Midbrain (tissue), 1 donor: Measurements from ENCODE around the gene ABCA1.

Experiments used
- DNase-seq: peaks from one replicate; lab custom pipeline; 2025; lab: John Stamatoyannopoulos, UW

Gene ABCA1

DNA sequence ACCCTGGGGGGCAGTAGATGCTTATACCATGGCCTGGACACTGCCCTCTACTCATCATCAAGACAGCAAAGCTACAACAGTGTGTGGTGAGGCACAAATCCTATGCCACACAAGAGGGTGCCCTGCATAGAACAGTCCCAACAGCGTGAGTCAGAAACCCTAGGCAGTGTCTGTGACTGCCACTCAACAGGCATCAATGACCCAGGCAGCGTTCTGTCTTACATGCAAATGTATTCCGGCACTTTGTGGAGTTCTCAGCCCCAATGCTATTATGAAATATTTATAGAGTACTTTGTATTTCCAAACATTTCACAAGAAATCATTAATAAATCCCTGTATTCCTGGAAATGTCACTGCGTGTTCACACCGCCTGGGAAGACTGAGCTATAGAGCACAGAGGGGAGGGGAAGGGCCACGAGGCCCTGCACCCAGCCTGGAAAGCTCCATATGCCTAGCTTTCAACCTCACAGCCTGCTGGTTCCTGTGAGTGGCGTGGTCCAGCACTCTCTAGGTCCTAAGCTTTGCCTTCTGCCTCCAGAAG is 86.3 kb downstream of the ABCA1 start:
- DNase-seq = no peak

DNA sequence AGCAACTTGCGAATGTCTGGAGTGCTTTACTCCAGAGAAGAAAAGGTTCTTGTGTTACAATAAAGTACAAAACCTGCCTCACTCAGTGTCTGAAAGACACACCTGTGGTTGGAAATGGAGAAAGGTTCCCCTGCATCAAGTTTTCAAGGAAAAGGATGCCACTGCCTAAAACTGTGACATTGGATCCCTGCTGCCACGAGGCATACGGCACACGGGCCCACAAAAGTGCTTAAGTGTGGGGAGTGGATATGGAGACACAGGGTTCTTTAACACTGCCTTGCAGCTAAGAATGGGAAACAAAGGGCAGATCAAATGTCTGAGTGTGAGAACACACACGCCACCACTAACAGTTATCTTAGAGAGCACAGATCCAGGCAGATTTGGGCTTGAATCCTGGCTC is 89.0 kb downstream of the ABCA1 start:
- no peak for DNase-seq

DNA sequence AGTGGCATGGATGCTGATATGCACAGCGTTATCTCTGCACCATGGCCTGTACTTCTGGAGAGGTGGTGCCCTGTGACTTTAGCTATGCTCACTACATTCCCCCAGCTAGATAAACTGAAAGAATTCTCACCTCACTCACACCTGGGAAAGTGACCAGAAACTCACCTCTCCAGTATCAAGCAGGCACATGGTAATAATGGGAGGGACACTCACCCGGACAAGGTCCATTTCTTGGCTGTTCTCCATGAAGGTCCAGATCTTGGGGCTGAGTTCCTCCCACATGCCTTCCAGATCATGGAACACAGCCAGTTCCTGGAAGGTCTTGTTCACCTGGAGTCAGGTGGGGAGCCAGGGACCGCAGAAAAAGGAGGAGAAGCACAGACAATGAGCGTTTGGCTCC is 91.2 kb downstream of the ABCA1 start:
- no peak for DNase-seq

DNA sequence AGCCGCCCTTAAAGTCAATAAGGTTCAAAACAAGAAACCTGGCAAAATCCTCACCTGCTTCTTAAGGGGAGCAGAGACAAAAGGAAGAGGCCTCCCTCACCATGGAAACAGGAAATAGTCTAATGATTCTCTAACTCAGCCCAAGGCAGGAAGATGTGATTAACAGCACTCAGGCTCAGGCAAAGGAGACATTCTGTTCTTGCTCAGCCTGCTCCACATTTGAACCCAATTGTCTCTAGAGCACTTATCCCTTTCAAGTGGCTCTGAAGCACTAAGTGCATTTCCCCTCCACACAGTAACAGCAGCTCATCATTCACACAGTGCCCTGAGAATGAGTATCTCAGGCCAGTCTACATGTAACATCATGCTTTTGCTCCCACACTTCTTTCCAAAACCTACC is 91.7 kb downstream of the ABCA1 start:
- no peak for DNase-seq

DNA sequence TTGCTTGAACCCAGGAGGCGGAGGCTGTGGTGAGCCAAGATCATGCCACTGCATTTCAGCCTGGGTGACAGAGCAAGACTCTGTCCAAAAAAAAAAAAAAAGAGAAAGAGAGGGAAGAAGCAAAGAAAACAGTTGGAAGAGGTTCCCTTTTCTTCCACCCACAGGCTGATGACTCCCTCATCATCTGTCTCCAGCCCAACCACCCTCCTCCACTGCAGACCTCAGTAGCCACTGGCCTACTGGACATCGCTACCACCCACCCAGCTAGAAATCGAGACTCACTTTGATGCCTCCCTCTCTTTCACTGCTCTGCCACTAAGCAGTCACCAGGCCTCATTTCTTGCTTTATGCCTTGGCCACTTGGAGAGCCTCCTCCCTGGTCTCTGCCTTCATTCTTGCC is 92.8 kb downstream of the ABCA1 start:
- no peak for DNase-seq

DNA sequence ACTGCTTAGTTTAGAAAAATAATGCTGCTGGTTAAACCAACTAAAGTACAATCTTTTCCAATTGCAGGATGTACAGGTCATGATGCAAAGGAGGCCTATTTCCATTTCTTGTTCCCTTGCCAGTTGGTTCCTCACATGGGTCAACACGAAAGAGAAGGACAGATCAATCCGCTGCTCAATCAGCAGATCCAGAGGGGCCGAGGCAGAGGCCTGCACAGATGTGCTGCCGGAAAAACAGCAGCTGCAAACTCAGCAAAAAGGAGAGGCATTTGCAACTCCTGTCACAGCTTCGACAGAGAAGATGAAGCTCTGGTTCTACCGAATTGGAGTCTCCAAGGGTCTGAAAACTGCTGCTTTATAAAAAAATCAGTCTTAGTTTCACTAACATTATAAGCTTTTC is 94.3 kb downstream of the ABCA1 start:
- no peak for DNase-seq

DNA sequence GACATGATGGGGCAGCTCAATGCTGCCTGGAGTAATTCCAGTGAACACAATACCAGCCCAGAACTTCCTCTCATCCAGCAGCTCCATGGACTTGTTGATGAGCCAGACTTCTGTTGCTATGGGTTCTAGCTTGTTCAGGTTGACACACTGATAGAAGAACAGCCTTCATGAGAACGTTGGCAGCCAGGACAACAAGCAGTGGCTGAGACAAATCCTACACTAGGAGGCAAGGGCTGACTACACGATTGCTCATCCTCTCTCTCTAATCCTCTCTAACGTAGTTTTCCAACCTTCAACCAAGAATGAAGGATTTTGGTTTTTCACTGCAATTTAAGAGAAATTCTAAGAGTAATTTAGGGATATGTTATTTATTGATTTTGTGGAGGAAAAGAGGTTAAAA is 96.3 kb downstream of the ABCA1 start:
- no peak for DNase-seq

DNA sequence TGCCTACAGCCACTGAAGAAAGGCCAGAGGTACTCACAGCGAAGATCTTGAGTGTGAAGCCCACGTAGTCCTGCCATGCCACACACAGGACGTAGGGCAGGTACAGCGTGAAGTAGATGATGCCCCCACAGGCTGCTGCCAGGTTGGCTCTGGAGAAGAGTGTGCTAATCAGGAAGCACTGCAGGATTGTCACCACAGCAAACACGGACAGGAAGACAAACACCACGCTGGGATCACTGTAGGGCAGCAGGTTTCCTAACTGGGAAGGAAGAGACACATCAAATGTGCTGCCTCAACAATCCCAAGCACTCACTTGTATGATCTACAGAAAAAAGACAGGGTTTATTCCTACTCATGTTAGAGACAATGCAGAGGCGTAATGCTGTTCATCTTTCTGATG is 101.0 kb downstream of the ABCA1 start:
- no peak for DNase-seq

DNA sequence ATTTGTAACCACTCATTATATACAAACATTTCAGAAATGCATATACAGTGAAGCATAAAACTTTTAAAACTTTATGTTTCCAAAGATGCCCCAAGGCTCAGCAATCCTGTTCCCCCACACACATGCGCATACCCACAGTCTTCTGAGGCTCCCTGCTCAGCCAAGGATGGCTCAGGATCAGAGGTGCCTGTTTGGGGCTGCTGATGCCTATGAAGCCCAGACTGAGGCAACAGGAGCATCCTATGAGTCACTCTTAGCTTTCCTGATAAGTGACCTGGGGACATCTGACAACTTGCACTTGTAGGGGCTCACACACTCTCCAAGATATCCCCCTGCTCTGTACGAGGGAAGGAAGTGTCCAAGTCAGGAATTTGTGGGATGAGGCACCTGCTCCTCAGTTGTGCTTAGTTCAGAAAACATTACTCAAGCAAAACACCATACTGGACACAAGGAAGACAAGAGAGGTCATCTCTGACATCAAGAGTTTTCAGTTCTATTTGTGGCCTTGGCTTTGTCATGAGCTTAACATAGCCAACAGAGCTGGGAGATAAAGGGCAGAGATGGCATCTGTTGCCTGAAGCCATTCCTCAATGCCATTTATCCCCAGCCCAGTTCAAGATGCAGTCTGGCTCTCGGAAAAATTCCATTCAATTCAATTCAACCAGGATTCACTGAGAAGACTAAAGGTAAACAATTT is 101.7 kb downstream of the ABCA1 start:
- DNase-seq = no peak

DNA sequence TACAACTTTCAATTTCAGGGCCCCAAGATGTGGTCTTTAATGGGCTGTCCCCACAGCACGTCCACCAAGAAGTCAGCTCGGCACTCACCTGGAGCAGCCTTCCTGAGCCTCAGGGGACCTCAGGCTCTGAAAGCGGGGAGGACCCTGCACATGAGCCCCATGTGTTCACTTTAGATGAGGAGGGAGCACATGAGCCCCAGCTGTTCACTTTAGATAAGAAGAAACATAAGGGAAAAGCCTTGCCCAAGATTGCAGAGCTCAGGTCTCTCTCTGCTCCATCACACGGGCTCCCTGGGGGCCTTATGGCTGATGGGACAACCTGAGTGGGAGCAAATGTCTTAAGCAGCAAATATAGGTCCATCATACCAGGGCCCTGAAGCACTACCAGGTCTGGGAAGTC is 107.6 kb downstream of the ABCA1 start:
- no peak for DNase-seq

DNA sequence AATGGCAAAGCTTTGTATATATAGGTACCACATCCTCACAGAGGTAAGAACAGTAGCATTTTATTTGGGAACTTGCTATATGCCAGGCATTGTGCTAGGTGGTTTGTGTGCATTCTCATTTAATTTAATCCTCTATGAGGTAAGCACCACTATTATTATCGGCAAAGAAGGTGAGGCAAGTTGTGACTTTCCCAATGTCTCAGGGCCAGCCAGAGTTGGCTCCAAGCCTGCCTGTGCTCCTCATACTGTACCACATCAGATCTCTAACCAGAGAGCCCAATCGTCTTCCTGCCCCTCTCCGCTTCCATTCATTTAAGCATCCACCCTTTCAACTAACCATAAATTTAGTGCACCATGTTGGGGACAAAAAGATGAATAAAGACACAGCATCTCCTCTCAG is 108.9 kb downstream of the ABCA1 start:
- no peak for DNase-seq

DNA sequence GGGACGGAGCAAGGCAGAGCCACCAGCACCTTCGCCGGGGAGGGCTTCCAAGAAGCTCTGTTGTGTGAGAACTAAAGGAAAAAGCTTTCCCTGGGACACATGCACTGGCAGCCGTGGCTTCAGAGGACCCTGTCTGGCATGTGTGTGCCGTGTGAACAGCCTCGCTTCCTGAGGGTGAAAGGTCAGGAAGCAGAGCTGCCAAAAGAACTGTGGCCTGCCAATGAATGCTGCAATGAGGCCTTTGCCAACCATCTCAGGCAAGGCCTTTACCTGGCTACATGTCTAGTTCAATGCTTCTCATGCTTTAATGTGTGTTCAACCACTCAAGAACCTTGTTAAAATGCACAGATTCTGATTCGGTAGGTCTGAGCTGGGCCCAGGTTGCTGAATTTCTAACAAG is 110.5 kb downstream of the ABCA1 start:
- no peak for DNase-seq

DNA sequence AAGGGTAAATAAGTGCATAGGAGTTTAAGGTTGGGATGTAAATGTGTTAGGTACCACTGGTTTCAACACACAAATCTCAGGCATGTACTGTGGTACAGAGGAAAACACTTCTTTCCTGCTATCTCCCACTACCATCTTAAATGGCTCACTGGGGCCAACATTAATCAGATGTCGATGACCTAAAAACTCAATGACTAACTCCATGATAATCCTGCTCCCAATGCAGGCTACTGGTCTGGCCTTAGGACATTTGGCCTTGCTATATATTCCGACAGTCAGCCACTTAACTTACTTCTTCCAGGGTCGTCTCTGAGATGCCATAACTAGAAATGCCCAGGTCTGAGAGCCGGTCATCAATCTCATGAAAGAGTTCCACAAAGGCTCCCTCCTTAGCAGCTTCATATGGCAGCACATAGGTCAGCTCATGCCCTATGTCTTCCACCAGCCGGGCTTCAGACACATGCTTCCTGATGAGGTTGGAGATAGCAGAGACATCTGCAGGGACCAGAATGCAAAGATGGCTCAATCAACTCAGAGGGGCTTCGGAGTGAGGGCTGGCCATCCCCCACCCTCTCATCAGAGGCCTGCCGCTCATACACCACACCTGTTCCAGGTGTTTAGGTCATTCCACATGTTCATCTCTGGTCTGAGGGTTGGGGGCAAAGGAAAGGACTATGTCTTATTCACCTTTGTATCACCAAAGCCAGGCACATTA is 111.9 kb downstream of the ABCA1 start:
- DNase-seq = no peak

DNA sequence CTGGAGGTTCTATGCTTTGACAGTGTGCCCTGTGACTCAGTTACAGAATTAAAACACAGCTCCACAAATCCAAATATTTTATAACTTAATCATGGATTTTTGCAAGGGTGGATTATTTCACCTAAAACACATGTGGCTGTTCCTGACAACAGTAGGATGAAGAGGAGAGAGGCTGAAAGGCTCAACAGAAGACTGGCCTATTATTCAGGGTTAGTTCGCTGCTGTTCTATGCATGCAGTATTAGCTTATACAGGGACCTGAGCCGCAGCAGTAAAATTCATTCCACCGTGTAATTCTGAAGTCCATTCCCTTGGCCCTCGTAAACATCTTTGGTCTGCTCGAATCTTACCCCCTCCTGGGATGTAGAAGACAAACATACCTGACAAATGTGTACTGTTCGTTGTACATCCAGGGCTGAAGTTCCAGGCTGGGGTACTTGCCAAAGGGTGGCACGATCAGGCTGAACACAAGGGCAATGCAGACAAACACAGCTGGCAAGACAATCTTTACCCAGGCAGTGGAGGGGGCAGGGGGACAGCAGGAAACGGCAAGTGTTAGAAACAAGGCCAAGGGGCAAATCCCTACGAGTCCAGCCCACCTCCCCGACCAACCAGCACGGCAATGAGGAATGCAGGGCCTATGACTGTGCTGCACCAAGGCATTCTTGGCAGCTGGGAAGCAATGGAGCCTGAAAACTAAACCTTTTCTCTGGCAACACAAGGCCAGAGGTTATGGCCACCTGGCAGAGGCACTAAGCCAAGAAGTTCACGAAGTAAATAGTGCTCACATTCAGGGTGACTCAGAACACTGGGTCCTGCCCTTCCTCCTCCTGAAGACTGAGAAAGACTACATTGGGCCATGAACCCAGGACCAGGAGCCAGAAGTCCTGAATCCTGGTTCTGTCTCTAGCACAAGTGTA is 117.3 kb downstream of the ABCA1 start:
- no peak for DNase-seq

DNA sequence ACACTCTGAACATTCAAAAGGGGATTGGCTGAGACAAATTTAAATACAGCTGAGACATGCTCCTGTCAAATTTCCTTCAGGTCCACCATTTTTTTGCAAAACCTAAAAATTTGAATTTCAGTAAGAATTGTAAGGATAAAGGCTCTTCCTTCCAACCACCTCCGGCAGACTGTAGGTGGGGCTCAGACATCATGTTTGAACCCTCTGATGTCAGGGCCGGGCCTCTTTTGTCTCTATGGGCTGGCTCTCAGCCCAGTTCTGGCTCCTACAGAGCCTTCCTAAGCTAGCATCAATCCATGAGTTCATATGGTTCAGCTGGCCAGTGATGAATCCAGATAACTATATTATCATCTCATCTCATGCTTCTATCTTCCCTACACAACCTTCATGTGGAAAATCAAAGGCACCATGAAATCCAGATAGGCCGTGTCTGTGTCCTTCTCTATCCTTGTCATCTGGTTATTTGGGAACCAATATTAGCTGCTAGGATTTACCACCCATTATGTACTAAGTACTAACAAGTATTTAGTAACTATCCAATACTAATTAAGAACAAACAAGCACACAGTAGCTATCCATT is 119.8 kb downstream of the ABCA1 start:
- peak; percentile 56 for DNase-seq

DNA sequence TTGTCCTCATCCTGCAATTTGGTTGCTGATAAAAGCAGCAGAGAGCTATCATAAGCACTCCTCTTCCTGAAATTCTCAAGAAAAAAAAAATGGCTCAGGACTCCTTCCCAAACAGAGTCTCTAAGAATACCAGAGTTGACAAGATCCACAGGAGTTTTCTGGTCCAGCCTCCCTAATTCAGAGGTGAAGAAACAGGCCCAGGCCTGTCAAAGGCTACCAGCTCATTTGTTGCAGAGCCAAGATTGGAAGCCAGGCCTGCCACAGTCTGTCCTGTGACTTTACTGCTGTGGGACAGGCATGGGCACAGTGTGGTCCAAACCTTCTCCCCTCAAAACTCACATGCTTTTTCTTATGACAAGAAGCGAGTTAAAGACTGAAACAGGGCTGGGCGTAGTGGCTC is 122.5 kb downstream of the ABCA1 start:
- DNase-seq = no peak

DNA sequence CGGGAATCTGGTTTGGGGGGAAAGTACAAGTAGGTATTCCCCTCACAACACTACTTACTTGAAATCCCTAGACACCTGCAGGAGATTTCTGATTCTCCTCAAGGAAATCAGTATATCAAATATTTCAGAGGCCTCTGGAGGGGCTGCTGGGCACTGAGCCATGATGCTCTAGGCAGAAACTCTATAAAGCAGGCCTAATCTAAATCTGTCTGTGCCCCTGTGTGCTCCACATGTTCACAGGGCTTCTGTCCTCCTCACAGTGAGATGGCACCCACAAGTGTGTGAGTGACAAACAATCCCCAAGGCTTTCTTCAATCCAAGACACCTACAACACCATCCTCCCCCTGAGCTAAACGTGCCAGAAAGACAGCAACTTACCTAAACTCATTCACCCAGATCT is 125.0 kb downstream of the ABCA1 start:
- DNase-seq = no peak

DNA sequence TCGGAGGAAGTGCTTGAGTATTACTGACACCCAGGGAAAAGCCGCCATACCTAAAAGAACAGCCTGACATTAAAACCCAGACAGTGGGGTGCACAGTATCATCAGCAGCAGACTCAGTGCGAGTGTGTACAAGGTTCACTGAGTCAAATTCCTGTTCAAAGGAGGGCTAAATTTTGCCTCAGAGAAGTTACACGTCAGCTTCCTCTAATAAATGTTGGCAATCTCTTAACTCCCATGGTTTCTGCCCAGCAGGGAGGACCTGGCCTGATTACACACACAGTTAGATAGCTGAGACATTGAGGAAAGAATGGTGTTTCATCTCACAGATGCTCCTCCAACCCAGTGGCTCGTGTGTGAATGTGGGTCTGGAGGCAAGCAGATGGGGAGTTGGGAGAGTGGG is 125.8 kb downstream of the ABCA1 start:
- no peak for DNase-seq

DNA sequence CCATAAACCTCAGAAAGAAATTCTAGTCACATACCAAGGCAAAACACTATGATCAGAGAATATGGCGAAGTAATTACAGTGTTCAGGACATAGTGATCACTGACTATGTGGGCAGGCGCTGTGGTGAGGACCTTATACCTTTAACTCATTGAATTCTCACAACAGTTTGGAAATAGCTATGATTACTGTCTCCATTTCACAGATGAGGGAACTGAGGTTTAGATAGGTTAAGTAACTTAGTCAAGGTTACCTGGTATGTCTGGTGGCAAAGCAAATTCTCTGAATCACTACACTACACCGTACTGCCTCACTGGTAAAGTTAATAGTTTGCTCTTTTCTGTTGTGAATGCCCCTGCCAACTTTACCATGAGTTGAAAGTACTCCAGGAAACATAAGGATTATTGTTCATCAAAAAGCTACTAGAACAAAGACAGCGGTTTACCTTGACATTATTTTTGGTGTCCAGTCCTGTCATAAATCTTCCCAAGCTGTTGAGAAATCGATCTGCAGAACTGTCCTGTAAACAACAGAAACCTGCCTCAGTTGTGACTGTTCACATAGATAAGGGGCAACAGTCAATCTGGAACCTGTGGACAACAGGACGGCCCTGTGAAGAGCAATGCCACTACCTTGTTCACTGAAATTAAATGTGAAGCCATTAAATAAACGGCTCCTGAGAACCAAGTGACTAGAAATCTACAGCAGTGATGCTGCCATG is 127.7 kb downstream of the ABCA1 start:
- DNase-seq = no peak

DNA sequence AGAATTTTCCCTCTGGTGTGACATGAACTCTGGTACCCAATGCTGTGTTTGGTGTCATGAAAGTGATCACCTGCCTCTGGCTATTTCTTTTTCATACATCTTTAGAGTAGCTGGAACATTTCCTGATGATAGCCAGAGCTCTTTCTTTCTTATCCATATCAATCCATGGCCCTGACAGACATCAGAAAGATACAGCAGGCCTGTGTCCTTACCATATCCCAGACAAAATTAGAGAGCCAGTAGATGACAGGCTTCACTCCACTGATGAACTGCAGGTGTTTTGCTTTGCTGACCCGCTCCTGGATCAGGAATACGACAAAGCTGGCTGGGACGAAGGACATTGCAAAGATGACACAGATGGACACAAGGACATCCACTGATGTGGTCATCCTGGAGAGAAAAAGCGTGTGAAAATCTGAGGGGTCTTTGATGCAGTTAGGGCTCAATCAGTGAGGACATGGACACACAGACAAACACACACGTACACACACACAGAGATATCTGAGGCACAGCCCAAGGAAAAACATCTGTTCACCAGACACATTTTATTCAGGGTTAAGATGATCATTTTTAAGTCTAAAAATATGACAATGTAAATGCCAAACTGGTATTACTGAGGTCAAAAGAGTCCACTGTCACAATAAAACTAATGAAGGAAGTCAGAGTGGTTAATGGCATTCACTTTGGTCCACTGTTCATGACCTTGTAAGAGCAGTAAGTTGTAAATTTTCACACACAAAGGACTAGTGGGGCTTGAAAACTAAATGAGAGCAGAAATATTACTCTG is 129.6 kb downstream of the ABCA1 start:
- no peak for DNase-seq

DNA sequence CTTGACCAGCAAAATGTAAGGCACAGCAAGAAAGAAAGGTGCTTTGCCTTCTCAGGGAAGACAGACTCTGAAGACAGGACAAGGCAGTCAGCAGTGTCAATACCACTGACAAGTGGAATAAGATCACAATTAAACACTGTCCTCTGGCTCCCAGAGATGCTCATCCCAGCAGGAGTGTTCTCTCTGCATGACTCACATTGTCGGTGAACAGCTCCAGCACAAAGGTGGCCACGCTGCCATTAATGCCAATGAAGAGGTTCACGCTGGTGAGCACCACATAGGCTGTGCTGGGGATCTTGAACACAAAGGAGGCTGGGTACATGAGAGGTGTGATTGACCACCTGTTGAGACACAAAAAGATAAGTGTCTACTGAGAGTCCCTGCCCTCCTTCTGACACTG is 132.1 kb downstream of the ABCA1 start:
- DNase-seq = no peak
